BE2C (cell line): ENCODE results near the gene SPON1.

Experiments
- DNase-seq: peaks from one replicate; pipeline ENCODE4 v3.0.0-alpha.2; 2020
- H3K27me3 ChIP-seq: fragments of 250-450 bp; sonication (Bioruptor Pico); 2 replicates; pipeline ENCODE4 v1.5.1; 2020; ENCODE audit warnings: mild to moderate bottlenecking
- H3K36me3 ChIP-seq: fragments of 250-450 bp; sonication (Bioruptor Pico); 2 replicates; pipeline ENCODE4 v1.5.1; 2020; ENCODE audit warnings: mild to moderate bottlenecking
- H3K4me1 ChIP-seq: fragments of 250-450 bp; sonication (Bioruptor Pico); 2 replicates; pipeline ENCODE4 v1.5.1; 2020
- H3K4me3 ChIP-seq: 2 replicates; pipeline ENCODE4 v1.5.1; 2011; ENCODE audit warnings: low read depth, low read length
- H3K9me3 ChIP-seq: fragments of 250-450 bp; sonication (Bioruptor Pico); 2 replicates; pipeline ENCODE4 v1.5.1; 2020
- CTCF ChIP-seq: IDR thresholded peaks from 2 replicates; pipeline ENCODE4 v1.5.1; 2012; ENCODE audit warnings: mild to moderate bottlenecking, low read depth, low read length

The SPON1 gene

GRCh38 chr11:14124350-14124749 is 161.8 kb downstream of the SPON1 start:
- no peaks in the 10 kb centered on the region for H3K4me1 ChIP-seq
- no peak for DNase-seq
- H3K4me3 ChIP-seq, result no peak overlapping the region
- H3K27me3 ChIP-seq, result no peaks in the 10 kb centered on the region
- TF ChIP-seq CTCF, result no peak
- no peaks in the 10 kb centered on the region for H3K9me3 ChIP-seq
- H3K36me3 ChIP-seq, result no peaks in the 10 kb centered on the region

- no peaks in the 10 kb centered on the region for H3K27me3 ChIP-seq
- H3K4me1 ChIP-seq, result no peaks in the 10 kb centered on the region
- no peak for DNase-seq
- H3K36me3 ChIP-seq, result no peaks in the 10 kb centered on the region
- no peak for TF ChIP-seq CTCF
- no peaks in the 10 kb centered on the region for H3K9me3 ChIP-seq
- no peak overlapping the region for H3K4me3 ChIP-seq
Measured at GRCh38 chr11:14124886-14125285, 162.4 kb downstream of the SPON1 start.

GRCh38 chr11:14125529-14125928 is 163.0 kb downstream of the SPON1 start:
- no peak for DNase-seq
- H3K27me3 ChIP-seq, result no peaks in the 10 kb centered on the region
- no peaks in the 10 kb centered on the region for H3K36me3 ChIP-seq
- TF ChIP-seq CTCF, result no peak
- no peaks in the 10 kb centered on the region for H3K4me1 ChIP-seq
- H3K9me3 ChIP-seq, result no peaks in the 10 kb centered on the region
- H3K4me3 ChIP-seq, result no peak overlapping the region

- Histone ChIP-seq H3K4me1 (no peaks in the 10 kb centered on the region), H3K36me3 (no peaks in the 10 kb centered on the region), H3K9me3 (no peaks in the 10 kb centered on the region), H3K4me3 (no peak overlapping the region), H3K27me3 (no peaks in the 10 kb centered on the region)
- no peak for TF ChIP-seq CTCF
- no peak for DNase-seq
Measured at GRCh38 chr11:14127679-14128078, 165.2 kb downstream of the SPON1 start.

- no peaks in the 10 kb centered on the region for H3K9me3 ChIP-seq
- TF ChIP-seq CTCF, result no peak
- no peaks in the 10 kb centered on the region for H3K4me1 ChIP-seq
- H3K36me3 ChIP-seq, result no peaks in the 10 kb centered on the region
- peak; percentile 10 for DNase-seq
- no peak overlapping the region for H3K4me3 ChIP-seq
- no peaks in the 10 kb centered on the region for H3K27me3 ChIP-seq
Measured at GRCh38 chr11:14132312-14132711, 169.8 kb downstream of the SPON1 start.

- Histone ChIP-seq H3K36me3 (no peaks in the 10 kb centered on the region), H3K9me3 (no peaks in the 10 kb centered on the region), H3K4me3 (no peak overlapping the region), H3K4me1 (no peaks in the 10 kb centered on the region), H3K27me3 (no peaks in the 10 kb centered on the region)
- TF ChIP-seq CTCF, result no peak
- no peak for DNase-seq
Measured at GRCh38 chr11:14133381-14133780, 170.9 kb downstream of the SPON1 start.
